IPS DF 4.7 (cell line): Measurements from ENCODE around the gene GALNT9.

Experiments used
- DNase-seq: peaks from one replicate; pipeline ENCODE4 v3.0.0-alpha.2; 2013; ENCODE audit warnings: low spot score; ENCODE audit errors: extremely low read depth

GALNT9 gene

DNA sequence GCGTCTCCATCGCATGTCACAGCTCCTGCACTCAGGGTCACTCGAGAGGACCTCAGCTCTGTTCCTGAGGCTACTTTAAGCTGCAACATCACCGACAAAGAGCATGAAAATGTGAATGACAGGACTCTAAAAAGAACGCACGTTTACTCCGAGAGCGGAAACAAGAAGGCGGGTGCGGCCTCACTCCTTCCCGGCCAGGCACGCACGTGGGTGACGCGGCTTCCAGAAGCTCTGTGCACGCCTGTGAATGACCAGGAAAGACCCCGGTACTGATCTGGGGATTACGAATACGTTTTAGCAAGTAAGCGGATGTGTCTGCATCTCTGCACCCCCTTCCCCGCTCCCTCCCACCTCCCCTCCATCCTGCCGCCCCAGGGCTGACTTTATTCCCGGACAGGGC lies 15.2 kb upstream of the GALNT9 start:
- DNase-seq, result no peak

DNA sequence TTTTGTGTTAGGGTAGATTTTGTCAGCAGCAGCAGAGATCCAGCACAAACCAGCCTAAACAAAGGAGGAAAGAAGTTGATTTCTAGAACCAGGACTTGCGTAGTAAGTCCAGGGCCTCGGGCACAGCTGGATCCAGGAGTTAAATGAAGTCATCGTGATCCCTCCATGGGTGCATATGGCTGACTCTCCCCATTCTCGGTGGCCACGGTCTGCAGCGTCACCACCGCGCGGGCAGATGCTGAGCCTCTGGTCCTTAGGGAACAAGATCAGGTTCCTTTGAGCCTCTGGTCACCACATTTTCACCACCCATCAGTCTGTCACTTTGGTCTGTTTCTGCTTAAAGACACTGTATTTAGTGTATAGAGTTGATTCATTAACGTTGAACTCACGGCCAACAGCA lies 14.8 kb upstream of the GALNT9 start:
- DNase-seq, result no peak

DNA sequence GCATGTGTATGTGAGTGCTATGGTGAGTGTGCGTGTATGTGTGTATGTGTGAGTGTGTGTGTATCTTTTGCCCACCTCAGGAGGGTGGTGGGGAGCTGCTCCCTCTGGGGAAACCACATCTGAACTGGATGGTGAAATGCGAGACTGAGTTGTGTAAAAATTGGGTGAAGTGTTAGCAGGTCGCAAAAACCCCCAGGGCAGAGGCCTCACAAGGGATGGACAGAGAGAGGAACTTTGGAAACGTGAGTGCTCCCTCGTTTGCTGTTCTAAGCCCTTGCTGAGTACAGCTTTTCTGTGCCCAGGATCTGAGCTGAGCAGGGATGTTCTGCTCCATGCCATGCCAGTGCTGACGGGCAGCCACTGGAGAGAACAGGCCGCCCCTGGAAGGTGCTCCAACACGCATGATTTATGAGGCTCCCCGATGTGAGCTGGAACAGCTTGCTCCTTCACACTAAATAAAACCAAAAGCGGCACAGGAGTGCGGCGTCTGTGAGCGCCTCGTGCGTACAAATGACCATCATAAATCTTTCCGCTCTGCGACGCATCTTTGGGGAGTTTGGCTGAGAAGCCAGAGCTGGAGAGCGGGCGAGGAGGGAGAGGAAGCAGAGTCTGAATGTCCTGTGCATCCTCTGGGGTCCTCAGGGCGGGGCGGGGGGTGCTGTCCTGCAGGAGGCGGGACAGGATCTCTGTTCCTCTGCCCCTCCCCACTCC lies 14.1 kb upstream of the GALNT9 start:
- DNase-seq, result no peak

DNA sequence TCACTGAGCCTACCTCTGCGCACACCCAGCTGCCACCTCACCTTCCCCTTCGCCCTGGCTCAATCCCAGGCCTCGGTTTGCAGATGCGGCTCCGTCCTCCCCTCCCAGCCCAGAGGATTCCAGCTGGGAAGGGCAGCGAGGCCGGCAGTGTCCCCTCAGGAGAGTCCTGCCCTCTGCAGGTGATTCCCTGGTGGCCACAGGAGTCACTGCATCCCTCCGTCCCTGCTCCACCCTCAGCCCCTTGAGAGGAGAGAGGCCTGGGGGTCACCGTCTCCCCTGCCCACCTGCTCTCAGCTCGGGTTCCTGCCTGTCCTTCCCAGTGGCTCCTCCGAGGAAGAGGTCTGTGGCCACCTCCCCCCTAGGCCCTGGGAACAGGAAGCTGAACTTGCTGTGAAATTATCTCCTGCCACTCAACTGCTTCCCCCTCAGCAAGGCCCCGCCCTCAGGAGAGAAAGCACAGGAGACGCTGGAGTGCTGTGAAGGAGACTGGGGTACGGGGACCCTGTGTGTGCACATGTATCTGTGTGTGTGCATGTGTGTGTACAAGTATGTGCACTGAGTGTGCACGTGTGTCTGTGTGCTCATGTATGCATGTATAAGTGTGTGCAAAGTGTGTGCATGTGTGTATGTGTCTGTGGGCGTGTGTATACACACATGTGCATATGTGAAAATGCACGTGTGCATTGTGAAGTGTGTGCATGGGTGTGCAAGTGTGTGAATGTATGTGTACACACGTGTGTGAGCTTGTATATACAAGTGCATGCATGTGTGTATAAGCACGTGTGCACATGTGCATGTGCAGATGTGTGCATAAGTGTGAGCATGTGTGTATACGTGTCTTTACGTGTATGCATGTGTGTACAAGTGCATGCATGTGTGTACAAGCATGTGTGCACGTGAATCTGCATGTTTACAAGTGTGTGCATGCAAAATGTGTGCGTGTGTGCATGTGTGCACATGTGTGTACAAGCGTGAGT lies 13.2 kb upstream of the GALNT9 start:
- DNase-seq, result no peak

DNA sequence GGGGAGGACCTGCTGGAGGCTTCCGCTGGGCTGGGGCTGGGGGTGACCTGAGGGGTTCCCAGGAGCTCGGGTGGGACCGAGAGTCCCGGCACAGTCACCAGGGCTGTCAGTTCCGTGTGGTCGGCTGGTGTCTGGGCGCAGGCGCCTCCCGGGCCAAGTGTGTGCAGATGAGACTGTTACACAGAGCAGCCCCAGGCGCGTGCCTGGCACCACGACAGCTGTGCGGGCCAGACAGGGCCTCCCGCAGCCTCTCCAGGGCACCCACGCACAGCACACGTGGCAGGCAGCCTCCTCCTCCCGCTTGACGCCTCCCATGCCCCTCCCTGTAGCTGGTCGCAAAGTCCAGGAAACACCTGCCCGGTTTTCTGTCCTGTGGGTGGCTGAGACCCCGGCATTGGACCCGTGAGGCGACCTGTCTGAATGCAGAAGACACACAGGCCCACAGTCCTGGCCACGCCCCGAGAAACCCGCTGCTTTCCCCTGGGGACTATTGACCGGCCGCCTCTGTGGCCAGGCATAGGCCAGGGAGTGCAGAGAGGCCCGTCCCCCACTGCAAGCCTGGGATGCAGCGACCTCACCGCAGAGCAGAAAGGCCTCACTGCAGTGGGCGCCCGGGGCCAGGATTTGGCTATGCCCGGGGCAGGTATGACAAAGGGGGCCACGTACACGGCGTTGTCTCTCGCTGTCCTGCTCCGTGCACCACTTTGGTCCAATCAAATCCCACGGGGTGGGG lies 12.1 kb upstream of the GALNT9 start:
- DNase-seq, result no peak

DNA sequence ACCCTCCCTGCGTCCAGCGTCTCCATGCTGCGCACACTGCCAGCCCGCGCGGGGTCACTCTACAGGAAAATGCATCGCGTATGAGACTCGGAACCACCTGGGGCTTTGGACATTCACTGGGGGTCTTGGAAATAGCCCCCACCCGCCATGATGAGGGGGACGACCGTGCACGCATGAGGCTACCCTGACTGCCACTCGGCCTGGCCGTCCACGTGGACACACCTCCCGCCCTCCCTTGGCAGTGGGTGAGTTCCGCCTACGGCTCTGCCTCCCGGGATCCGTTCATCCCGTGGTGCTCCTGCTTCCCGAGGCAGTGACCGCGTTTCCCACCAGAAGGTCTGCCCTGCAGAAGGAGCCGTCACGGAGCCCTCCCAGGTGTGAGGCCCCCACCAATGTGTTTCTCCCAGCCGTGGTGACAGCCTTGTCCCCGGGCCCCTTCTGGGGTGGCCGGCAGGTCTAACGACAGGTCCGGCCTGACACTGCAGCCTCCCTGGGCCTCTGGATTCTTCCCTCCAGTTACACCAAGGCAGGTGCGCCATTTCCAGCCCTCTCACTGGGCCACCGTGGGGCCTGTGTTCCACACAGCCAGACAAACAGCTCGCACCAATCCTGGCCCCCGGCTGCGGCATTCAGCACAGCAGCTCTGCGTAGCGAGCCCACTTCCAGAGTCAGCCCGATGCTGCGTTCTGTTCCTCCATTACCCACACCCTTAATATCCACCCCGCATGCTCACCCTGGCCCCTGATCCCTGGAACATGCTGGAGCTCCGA lies 11.1 kb upstream of the GALNT9 start:
- no peak for DNase-seq

DNA sequence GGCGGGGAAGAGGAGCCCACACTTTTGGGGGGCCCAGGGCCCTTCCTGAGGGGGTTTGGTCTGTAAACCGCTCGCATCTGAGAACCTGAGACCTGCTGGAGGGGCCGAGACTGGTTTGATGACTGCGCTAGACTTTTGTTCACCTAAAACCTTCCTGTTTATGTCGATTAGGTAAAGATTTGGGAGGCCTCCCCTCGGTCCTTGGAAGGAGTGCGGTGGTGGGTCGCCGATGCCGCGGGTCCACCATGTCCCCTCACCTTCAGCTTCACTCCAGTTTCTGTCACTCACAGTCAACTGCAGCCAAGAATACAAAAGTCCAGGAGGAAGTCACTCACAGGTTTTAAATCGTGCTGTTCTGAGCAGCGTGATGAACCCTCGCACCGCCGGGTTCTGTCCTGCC lies 10.5 kb upstream of the GALNT9 start:
- no peak for DNase-seq

DNA sequence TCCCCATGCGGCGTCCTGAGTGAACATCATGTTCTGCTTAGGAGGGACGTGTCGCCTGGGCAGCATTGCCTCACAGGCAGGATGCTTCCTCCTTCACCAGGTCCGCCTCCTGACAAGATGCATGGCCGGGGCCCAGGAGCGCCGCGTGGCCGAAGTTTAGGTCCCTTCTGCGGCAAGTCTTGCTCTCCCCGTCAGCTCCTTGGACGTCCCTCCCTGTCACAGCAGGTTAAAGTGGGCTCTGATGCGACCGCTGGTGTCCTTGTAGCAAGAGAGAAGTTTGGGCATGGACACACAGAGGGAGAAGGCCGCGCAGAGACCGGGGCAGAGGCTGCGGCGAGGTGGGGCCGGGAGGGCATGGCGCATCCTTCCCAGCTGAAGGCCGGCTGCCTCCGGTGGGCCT lies 9.4 kb upstream of the GALNT9 start:
- no peak for DNase-seq

DNA sequence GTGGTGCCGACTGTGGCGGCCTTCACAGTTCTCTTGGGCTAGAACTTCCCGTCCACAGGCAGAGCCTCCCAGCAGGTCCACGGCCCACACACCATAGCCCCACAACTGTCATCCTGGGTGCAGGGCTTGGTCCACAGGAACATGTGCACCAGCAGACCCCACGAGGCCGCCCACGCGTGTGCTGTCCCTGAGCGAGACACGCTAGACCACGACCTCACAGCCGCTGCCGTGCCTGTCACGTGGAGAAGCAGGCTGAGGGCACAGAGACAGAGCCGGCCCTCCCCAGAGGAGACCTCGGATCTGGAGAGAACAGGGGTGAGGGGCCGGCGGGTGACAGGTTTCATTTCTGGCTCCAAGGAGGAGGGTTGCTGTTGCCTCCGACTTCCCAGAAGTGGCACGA lies 8.9 kb upstream of the GALNT9 start:
- no peak for DNase-seq

DNA sequence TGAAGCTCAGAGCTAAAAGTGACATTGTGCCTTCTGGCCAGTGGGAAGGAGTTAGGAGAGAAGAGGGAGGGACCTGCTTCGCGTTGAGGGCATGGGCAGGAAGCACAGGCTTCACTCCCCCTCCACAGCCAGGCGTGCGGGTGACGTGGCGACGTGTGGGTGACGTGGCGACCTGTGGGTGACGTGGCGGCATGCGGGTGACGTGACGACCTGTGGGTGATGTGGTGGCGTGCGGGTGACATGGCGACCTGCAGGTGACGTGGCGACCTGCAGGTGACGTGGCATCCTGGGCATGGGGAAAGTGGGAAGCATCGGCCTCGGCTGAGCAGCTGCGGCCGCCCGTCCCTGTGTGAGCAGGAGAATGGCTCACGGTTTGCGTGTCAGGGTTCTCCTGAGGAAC lies 8.2 kb upstream of the GALNT9 start:
- DNase-seq, result no peak

DNA sequence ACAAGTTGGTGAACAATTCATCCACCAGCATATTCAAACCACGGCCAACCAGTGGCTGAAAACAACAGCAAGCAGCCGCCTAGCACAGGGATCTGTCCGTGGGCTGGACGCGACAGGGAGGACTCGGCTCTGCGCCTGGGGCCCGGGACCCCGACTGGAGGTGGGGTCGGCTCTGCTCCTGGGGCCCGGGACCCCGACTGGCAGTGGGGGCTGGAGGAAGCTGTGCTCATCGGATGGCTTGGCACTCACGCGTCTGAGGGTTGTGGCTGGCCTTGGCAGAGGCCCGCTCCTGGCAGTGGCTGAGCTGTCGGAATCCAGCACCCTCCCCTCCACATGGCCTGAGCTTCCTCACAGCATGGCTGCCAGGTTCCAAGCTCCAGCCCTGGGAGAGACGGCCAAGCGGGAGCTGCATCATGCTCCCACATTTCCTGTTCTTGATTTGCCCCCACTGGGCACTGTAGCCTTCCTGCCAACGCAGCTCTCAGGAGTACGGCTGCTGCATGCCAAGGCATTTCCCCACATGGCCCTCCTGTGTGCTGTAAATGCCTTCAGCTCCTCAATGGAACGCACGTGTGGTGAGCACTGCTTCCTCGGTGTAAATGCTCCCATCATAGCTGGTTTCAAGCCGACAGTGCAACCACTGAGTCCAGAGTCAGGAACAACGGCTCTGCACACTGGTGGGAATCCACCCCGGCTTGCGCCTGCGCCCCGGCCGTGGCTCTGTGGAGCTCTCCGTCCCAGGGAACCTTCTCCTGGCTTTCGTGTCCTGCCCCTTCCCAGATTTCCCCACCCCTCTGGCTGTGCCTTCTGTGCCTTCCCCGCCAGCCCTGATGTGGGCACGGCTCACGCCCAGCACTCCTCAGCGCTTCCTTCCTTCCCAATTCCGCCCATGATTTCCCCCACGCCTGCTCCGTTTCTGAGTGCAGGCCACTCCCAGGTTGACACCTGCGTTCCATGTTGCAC lies 7.3 kb upstream of the GALNT9 start:
- DNase-seq, result no peak

DNA sequence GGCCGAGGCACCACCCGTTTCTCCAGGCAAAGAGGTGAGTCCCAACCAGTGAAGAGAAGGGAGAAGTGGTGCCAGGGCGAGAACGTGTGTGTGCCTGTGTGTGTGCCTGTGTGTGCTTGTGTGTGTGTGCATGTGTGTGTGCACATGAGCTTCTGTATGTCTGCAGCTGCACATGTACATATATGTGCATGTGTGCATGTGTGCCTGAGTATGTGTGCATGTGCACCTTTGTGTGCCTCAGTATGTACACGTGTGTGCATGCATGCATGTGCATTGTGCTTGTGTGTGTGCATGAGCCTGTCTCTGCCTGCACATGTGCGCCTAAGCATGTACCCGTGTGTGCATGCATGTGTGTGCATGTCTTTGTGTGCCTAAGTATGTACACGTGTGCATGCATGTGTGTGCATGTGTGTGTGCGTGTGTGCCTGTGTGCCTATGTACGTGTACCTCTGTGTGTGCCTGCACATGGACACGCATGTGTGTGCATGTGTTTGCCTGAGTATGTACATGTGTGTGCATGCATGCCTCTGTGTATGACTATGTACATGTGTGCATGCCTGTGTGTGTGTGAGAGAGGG lies 5.9 kb upstream of the GALNT9 start:
- no peak for DNase-seq

DNA sequence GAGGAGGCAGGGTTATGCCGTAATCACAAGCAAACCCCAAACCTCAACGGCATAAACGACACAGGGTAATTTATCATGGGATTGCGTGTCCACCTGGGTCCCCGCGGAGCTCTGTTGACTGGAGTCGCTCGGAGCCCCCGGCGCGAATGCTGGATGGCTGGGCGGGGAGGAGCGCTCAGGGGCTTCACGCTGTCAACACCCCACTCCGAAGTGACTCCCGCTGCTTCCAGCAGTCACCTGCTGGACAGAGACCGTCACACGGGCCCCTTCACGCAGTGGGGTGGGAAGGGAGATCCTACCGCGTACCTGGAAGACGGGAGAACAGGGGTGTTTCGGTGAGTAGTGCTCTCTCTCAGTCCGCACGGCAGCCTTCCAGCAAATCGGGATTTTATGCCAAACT lies 4.4 kb upstream of the GALNT9 start:
- no peak for DNase-seq

DNA sequence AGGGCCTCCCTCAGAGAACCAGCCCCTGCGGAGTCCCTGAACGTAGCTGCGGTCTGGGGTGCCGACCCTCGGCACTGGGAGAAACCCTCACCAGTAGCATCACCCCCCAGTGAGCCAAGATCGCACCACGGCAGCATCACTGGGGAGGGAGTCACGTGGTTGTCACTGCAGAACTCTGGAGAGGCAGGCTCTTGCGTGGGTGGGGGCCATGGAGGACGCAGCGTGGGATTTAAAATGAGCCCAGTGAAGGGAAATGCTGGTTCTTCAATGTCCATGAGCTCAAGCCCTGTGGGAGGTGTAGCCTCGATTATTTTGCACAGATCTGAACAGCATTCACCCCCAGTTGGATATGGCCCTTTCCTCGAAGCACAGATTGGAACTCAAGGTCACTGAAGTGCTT lies 3.9 kb upstream of the GALNT9 start:
- no peak for DNase-seq

DNA sequence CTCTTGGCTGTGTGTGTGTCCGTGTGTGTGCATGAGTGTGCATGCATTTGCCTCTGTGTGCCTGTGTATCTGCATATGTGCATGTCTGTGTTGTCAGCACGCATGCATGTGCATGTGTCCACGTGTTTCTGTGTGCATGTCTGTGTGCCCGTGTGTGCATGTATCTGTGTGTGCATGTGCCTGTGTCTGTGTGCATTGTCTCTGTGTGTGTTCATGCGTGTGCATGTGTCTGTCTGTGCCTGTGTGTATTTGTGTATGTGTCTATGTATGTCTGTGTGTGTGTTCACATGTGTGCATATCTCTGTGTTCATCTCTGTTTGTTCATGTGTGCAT lies 1.1 kb upstream of the GALNT9 start:
- DNase-seq, result no peak

DNA sequence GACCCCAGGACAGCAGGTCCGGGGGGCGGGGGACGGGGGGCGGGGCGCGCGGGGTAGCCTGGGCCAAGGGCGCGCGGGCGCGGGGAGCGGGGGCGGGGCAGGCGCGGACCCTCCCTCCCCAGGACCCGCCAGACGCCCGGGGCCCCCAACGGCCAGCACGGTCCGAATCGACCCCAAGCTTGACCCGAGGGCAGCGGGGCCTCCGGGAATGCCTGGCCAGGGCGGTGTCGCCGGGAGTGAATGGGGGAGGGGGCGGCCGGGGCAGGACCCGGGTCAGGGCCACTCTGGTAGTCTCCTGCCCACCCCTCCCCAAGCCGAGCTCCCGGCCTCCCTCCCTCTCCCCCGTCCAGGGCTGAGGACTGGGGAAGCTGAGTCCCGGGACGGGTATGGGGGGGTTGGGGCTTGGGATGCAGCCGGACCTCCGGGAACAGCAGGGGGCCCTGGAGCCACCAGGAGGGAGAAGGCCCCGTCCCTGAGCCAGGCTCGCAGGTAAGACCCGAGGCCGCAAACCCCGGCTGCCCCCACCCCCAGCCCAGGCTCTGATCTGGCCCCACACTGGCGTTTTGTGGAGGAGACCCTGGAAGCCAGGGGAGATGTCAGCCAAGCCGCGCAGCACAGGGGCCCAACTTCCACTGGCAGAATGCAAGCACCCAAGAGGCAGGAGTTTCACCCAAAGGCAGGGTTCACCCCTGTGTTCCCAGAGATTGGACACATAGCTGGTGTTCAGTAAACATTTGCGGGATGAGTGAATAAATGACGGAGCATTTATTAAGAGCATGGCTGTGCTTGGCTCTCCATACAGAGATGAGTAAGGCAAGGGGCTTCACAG lies 545 bp upstream of the GALNT9 start:
- no peak for DNase-seq

DNA sequence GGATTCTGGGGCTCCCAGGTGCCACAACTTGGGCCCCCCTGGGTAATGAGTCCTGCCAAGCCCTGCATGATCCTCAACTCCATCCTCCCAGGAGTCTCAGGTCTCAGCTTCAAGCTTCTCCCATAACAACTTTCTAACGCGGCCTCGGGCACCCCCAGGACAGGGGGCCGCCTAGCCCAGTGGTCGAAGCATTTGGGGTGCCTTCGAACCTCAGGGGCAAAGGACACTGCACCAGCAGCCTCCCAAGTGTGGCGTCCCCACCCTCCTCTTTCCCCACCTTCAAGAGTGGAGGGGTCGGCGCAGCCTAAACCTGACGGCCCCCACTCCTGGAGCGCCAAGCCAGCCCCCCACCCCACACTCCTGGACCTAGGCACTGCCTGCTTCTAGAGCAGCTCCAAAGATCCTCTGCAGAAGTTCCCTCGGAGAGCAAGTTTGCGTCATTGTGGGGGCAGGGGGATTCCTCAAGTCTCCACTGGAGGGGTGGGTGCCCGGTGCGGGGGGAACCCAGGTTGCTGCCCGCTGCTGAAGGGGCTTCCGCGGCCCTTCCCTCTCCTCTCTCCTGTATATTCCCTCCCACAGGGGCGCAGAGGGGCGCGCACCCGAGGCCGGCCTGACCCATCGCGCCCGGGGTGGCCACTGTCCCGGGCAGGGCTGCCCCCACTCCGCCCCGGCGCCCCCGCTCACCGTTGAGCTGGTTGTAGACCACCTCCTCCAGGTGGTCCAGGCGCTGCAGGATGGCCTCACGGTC lies 933 bp downstream of the GALNT9 start:
- DNase-seq, result no peak
